HepG2 (cell line): ENCODE data around the gene KIZ. TPM values are rescaled to one million over a fixed set of nuclear protein-coding genes. Genes with fewer than 3 reads are reported as not detected.
A peak's percentile ranks its signal among the peaks of the same experiment; 100 is the strongest.

Experiments used
- ATAC-seq: fragments of 200-7000 bp; cut with Tn5 transposase; 3 replicates; pipeline ENCODE4 v1.9.1; 2020; ENCODE audit warnings: mild to moderate bottlenecking, moderate library complexity
- BruUV-seq: library from RNA; stranded (reverse); fragments of 400-500 nt; replicated peaks from 2 replicates; lab custom pipeline; 2021; lab: Mats Ljungman, UMichigan
- CTCF ChIA-PET: fragments of 300-600 bp; formaldehyde crosslinking; extraction: SDS; loops from one replicate; lab custom pipeline; 2021; ENCODE audit warnings: low total read pairs, inconsistent platforms, low intra/inter-chr PET ratio; lab: Yijun Ruan, JAX
- POLR2A ChIA-PET: fragments of 350-600 bp; sonication (Branson Sonifier 250); formaldehyde crosslinking; loops from one replicate; lab custom pipeline; 2020; ENCODE audit warnings: antibody characterized with exemption, inconsistent platforms; lab: Yijun Ruan, JAX
- DNase-seq: peaks from one replicate; pipeline ENCODE4 v3.0.0-alpha.2; 2015; ENCODE audit warnings: low spot score
- FAIRE-seq: peaks from 3 replicates; lab custom pipeline; 2011; peaks lifted over from hg19 to GRCh38; lab: Jason Lieb, UNC
- H2AFZ ChIP-seq: one replicate; pipeline ENCODE4 v1.6.1; 2011; ENCODE audit warnings: low read length, inconsistent platforms
- H3K27ac ChIP-seq: fragments of 300-600 bp; 3 replicates; pipeline ENCODE4 v1.8.0; 2011; ENCODE audit warnings: mixed run types, mild to moderate bottlenecking, mixed read lengths, low read length, inconsistent platforms; ENCODE audit not compliant: insufficient read depth; ENCODE audit errors: extremely low read length
- H3K27me3 ChIP-seq, 2 experiments: fragments of 200-600 bp in 1 of 2; 2 replicates in 1 of 2; 3 replicates in 1 of 2; pipeline versions ENCODE4 v1.6.0 to v1.8.0; 2011; ENCODE audit warnings: low read length in 2 of 2, mild to moderate bottlenecking in 2 of 2, moderate library complexity in 2 of 2, inconsistent platforms in 1 of 2; ENCODE audit not compliant: insufficient read depth in 2 of 2, control insufficient read depth in 1 of 2
- H3K36me3 ChIP-seq, 2 experiments: fragments of 200-600 bp in 1 of 2; replicated peaks in 1 of 2; 2 replicates in 1 of 2; 3 replicates in 1 of 2; pipeline versions ENCODE4 v1.5.1 to v1.8.0; 2011; ENCODE audit warnings: low read length in 2 of 2, inconsistent platforms in 1 of 2; ENCODE audit not compliant: insufficient read depth in 2 of 2, control insufficient read depth in 1 of 2
- H3K4me1 ChIP-seq: 2 replicates; pipeline ENCODE4 v1.5.1; 2012; ENCODE audit warnings: low read length, inconsistent platforms; ENCODE audit not compliant: insufficient read depth
- H3K4me2 ChIP-seq: 2 replicates; pipeline ENCODE4 v1.6.0; 2011; ENCODE audit warnings: low read depth, low read length, inconsistent platforms
- H3K4me3 ChIP-seq, 3 experiments: fragments of 200-600 bp in 1 of 3; sonication (generic), shearing (Covaris generic) in 1 of 3; replicated peaks in 1 of 3; 2 replicates each; pipeline ENCODE4 v1.5.1; 2011 to 2016; ENCODE audit warnings: low read length in 3 of 3, inconsistent platforms in 2 of 3, low read depth in 2 of 3, mild to moderate bottlenecking in 2 of 3, control low read depth in 1 of 3, mixed read lengths in 1 of 3; ENCODE audit not compliant: insufficient read depth in 1 of 3
- H3K79me2 ChIP-seq: one replicate; pipeline ENCODE4 v1.6.1; 2011; ENCODE audit warnings: low read length, inconsistent platforms; ENCODE audit not compliant: insufficient read depth
- H3K9ac ChIP-seq: 2 replicates; pipeline ENCODE4 v1.6.0; 2011; ENCODE audit warnings: mild to moderate bottlenecking, low read depth, low read length, inconsistent platforms; ENCODE audit not compliant: insufficient read depth
- H3K9me3 ChIP-seq: 2 replicates; pipeline ENCODE4 v1.5.1; 2012; ENCODE audit warnings: mild to moderate bottlenecking, low read length
- H4K20me1 ChIP-seq: 2 replicates; pipeline ENCODE4 v1.6.0; 2011; ENCODE audit warnings: inconsistent platforms, mild to moderate bottlenecking, low read length, moderate library complexity; ENCODE audit not compliant: insufficient read depth
- DNMT1 ChIP-seq: sonication (generic); formaldehyde crosslinking; IDR thresholded peaks from 2 replicates; pipeline ENCODE4 v1.5.1; 2020; ENCODE audit warnings: mild to moderate bottlenecking, missing genetic modification reagents
- LBX2 ChIP-seq: sonication (generic); formaldehyde crosslinking; IDR thresholded peaks from 2 replicates; pipeline ENCODE4 v1.5.0; 2020; ENCODE audit warnings: missing genetic modification reagents, mild to moderate bottlenecking, borderline replicate concordance
- PCBP1 ChIP-seq: fragments of 200-400 bp; formaldehyde crosslinking; IDR thresholded peaks from 2 replicates; pipeline ENCODE4 v1.6.1; 2017; ENCODE audit warnings: mild to moderate bottlenecking, low read depth, low read length, borderline replicate concordance
- PHF8 ChIP-seq: sonication (generic); formaldehyde crosslinking; IDR thresholded peaks from 2 replicates; pipeline ENCODE4 v1.5.0; 2020; ENCODE audit warnings: missing genetic modification reagents
- SOX6 ChIP-seq, 2 experiments: fragments of 450-650 bp in 1 of 2; sonication (generic) in 1 of 2; formaldehyde crosslinking in 1 of 2; IDR thresholded peaks; 2 replicates each; pipeline versions ENCODE4 v1.4.0 to v1.6.1; 2017 to 2020; ENCODE audit warnings: antibody characterized with exemption in 1 of 2, mild to moderate bottlenecking in 1 of 2, missing genetic modification reagents in 1 of 2
- SRF ChIP-seq: IDR thresholded peaks from 2 replicates; pipeline ENCODE4 v1.6.1; 2011; ENCODE audit warnings: mild to moderate bottlenecking, low read depth, low read length, moderate library complexity
- TCF12 ChIP-seq, 2 experiments: fragments of 450-650 bp in 1 of 2; sonication (generic) in 1 of 2; formaldehyde crosslinking in 1 of 2; IDR thresholded peaks; 2 replicates each; pipeline versions ENCODE4 v1.6.1 to v1.8.0; 2017 to 2022; ENCODE audit warnings: antibody characterized with exemption in 1 of 2, mild to moderate bottlenecking in 1 of 2, missing genetic modification reagents in 1 of 2, moderate library complexity in 1 of 2
- ZFP36L2 ChIP-seq: sonication (generic); formaldehyde crosslinking; IDR thresholded peaks from 2 replicates; pipeline ENCODE4 v1.4.0; 2020; ENCODE audit warnings: missing genetic modification reagents
- ZNF33B ChIP-seq: sonication (generic); formaldehyde crosslinking; IDR thresholded peaks from 2 replicates; pipeline ENCODE4 v1.5.1; 2020; ENCODE audit warnings: mild to moderate bottlenecking, missing genetic modification reagents
- ZNF367 ChIP-seq: sonication (generic); formaldehyde crosslinking; IDR thresholded peaks from 2 replicates; pipeline ENCODE4 v1.4.0; 2020; ENCODE audit warnings: missing genetic modification reagents, borderline replicate concordance
- ZNF431 ChIP-seq: sonication (generic); formaldehyde crosslinking; IDR thresholded peaks from 2 replicates; pipeline ENCODE4 v1.9.0; 2022; ENCODE audit warnings: missing genetic modification reagents, low read depth, mild to moderate bottlenecking, borderline replicate concordance
- ZNF768 ChIP-seq: sonication (generic); formaldehyde crosslinking; IDR thresholded peaks from 2 replicates; pipeline ENCODE4 v1.4.0; 2020; ENCODE audit warnings: missing genetic modification reagents
- WGBS: methylation state at CpG from one replicate; pipeline ENCODE4 v1.1.6; 2017; ENCODE audit warnings: low lambda C conversion rate; 5-methylcytosine and 5-hydroxymethylcytosine counted together
- in situ Hi-C: cut with HindIII; loops from 2 replicates; pipeline ENCODE4 v1.10.0; 2017; ENCODE audit warnings: low pct_unique_long_range_greater_than_20kb; ENCODE audit not compliant: extremely low pct_ligation_motif_present
- intact Hi-C: fragments of 100-400 bp; cut with micrococcal nuclease; formaldehyde crosslinking; loops from one replicate; pipeline ENCODE4 v1.10.0; 2022; ENCODE audit not compliant: unreplicated experiment
- polyA plus RNA-seq, 8 experiments: library from polyadenylated mRNA; depleted of rRNA in 3 of 8; stranded (reverse) in 7 of 8; unstranded in 1 of 8; fragments of >200 nt; fragmentation: Illumina TruSeq in 4 of 8; extraction: Trizol in 4 of 8; gene quantifications; 2 replicates each; pipeline versions ENCODE4 v1.2.1 to v1.2.3, GENCODE V29; 2011 to 2016; ENCODE audit warnings: low read depth in 4 of 8, missing spikeins in 1 of 8, mixed read lengths in 1 of 8; ENCODE audit not compliant: insufficient read depth in 1 of 8
- total RNA-seq, 5 experiments: library from RNA; depleted of rRNA; stranded (reverse); fragments of >200 nt; fragmentation: Illumina TruSeq; extraction: Trizol; gene quantifications; 2 replicates each; pipeline ENCODE4 v1.2.3, GENCODE V29; 2016; ENCODE audit warnings: low read depth in 1 of 5

The KIZ gene
- total and polyA plus RNA-seq, 2 of the 13 experiments (the other 11 are each of a cell fraction or from before 2014, with no cell fraction given), result 46.3 to 114 TPM

- no peaks in the 10 kb centered on the region for H3K79me2 ChIP-seq
- no peak for ATAC-seq
- H4K20me1 ChIP-seq, result no peaks in the 10 kb centered on the region
- no peak overlapping the region for H2AFZ ChIP-seq
- intact Hi-C loops (no loop called here), in situ Hi-C loops (no loop called here)
- no peak overlapping the region for H3K4me3 ChIP-seq
- POLR2A ChIA-PET, result no interaction called here
- H3K27ac ChIP-seq, result no peak overlapping the region
- FAIRE-seq, result no peak
- peaks cover 30% of the 10 kb centered on the region for H3K4me1 ChIP-seq
- no peaks in the 10 kb centered on the region for H3K36me3 ChIP-seq
- CTCF ChIA-PET, result no interaction called here
- no peaks in the 10 kb centered on the region for H3K27me3 ChIP-seq
- DNase-seq, result no peak
- WGBS, result 93% methylated on average over 64 of the region's 64 CpGs
- TF ChIP-seq ZNF367 (CRISPR knock-in tag), result no peak
- TF ChIP-seq ZNF33B (CRISPR knock-in tag), result no peak
- TF ChIP-seq ZFP36L2 (CRISPR knock-in tag), result no peak
- TF ChIP-seq DNMT1 (CRISPR knock-in tag), result 0 out of 2 replicates have a peak, but pooled peaks have one; percentile 14
- no peak for TF ChIP-seq ZNF431 (CRISPR knock-in tag)
- TF ChIP-seq PCBP1, result 0 out of 2 replicates have a peak, but pooled peaks have one; percentile 57
- no peak for TF ChIP-seq SRF
- TF ChIP-seq, all 625 proteins: peak for 2
- H3K9ac ChIP-seq, result no peak overlapping the region
- H3K9me3 ChIP-seq, result no peaks in the 10 kb centered on the region
- H3K4me2 ChIP-seq, result no peak overlapping the region
- no TSS peak for BruUV-seq
Observed at GRCh38 chr20:21100578-21101452, 25.1 kb upstream of the KIZ start.

DNA sequence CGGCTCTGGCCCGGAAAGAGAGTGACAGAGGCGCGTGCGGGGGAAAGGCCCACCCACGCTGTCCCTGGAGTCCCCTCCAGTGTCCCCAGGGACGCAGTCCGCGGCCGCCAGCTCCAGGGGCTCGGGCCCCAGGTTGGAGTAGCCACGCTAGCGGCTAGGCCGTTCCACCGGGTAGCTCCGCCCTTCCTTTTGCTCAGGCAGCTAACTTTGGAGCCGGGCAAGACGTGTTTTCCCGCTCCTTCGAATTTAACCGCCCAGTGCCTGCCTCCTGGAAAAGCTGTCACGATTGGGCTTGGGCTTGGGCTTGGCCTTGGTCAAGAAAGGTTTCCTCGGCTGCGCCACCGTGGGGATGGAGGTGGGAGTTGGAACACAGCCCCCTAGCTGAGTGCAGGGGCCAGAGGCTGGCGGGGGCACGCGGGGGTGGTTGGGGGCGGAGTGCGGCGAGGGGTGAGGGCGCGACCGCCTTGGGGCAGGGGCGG, 24.4 kb upstream of the KIZ start:
- FAIRE-seq (no peak), ATAC-seq (no peak), DNase-seq (no peak)
- no peaks in the 10 kb centered on the region for H4K20me1 ChIP-seq
- peaks cover 23% of the 10 kb centered on the region for H3K4me1 ChIP-seq
- ChIA-PET POLR2A (no interaction called here), CTCF (no interaction called here)
- no peak overlapping the region for H3K4me2 ChIP-seq
- H3K9ac ChIP-seq, result no peak overlapping the region
- no peak overlapping the region for H2AFZ ChIP-seq
- no peaks in the 10 kb centered on the region for H3K27me3 ChIP-seq
- no TSS peak for BruUV-seq
- no peak overlapping the region for H3K27ac ChIP-seq
- TF ChIP-seq PHF8 (CRISPR knock-in tag) (0 out of 2 replicates have a peak, but pooled peaks have one; percentile 27), TCF12 (IDR thresholded peaks at IDR 0.05) (no peak), TCF12 (CRISPR knock-in tag; IDR thresholded peaks at IDR 0.05) (no peak), SOX6 (IDR thresholded peaks at IDR 0.05) (no peak), SOX6 (CRISPR knock-in tag; IDR thresholded peaks at IDR 0.05) (no peak), LBX2 (no peak), ZNF768 (peak; percentile 21; the same call in 1 of the 2 replicates)
- WGBS, result 91% methylated on average over 35 of the region's 35 CpGs
- intact Hi-C loops, result no loop called here
- no peaks in the 10 kb centered on the region for H3K9me3 ChIP-seq
- no peak overlapping the region for H3K4me3 ChIP-seq
- no peaks in the 10 kb centered on the region for H3K79me2 ChIP-seq
- in situ Hi-C loops, result no loop called here
- H3K36me3 ChIP-seq, result no peaks in the 10 kb centered on the region
